Skeletal muscle cell (primary cell): ENCODE results near the gene COPS8.

Experiments
- DNase-seq: peaks from one replicate; pipeline ENCODE4 v3.0.0-alpha.2; 2010; ENCODE audit warnings: low read depth
- H3K4me3 ChIP-seq: 2 replicates; pipeline ENCODE4 v1.5.1; 2011; ENCODE audit warnings: low read depth, mild to moderate bottlenecking, control low read depth, low read length, moderate library complexity

The COPS8 gene

DNA sequence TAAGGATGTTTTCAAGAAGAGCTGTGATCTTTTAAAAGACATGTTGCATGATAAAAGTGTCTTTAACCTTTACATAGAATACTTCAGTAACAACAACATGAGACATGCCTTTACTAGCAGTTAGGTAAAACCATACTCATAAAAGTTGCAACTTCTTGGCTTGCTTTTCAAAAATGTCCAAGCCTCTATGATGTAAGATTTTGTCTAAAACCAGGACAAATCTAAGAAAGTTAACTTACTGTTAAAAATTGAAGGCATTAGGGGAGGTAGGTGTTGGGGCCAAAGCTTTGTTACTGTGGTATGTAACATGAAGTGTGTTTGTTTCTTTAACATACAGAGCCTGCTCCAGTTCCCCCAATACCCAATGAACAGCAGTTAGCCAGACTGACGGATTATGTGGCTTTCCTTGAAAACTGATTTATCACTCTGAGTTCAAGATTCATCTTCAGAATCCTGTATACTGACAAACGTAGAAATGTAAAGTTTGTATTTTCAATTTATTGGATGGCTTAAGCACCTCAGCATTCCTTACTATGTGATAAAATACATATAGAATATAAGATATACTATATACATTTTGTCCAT is 11.7 kb downstream of the COPS8 start:
- peak; percentile 43 for DNase-seq
- no peak overlapping the region for H3K4me3 ChIP-seq

DNA sequence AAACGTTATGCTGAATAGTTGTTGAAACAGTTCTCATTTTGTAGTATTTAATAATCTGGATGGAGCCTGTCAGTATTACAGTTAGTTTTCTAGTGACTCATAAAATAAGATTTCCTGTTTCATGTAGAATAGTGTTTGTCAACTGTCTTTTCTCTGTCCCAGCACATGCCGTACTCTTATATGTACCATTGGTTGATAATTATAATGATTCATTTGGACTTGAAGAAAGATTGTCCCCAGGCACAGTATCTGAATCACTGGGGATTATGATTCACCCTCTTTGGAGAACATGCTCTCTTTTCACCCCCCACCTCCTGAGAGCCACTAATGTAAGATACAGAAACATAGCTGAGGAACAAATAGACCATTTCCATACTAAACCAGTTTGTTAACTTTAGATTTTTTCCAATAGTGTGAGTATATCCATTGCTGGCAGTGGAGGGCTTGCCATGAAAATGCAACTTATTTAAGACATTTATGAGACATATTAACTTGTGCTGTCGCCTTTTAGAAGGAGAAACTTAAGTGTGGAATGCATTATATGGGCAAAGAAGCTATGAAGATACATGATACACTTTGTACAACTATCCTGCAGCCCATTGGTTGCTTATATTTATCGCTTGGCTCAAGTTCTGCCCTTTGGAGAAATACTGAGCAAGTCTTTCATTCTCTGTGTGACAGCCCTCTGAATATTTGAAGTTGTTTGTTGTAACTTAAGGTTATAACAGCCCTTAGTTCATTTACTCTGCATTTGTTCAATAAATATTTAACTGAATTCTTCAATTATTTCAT is 12.4 kb downstream of the COPS8 start:
- H3K4me3 ChIP-seq, result no peak overlapping the region
- DNase-seq, result peak; percentile 98

DNA sequence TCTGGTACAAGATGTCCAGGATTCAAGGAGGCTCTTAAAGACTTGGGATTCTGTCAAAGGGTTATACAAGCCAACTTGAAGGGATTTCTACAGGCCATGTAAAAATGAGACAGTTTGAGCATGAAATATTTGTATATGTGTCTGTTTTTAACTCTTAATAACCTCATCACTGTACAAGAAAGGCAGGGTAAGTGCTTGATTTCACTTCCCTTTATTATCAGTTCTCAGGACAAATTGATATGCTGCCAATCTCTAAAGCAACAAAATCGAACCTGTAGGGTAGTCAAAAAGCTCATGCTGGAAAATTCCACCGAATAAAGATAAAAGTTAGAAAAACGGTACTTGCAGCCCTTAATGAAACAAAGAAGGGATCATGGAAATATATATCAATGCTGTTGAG is 14.1 kb downstream of the COPS8 start:
- H3K4me3 ChIP-seq, result no peak overlapping the region
- DNase-seq, result no peak

DNA sequence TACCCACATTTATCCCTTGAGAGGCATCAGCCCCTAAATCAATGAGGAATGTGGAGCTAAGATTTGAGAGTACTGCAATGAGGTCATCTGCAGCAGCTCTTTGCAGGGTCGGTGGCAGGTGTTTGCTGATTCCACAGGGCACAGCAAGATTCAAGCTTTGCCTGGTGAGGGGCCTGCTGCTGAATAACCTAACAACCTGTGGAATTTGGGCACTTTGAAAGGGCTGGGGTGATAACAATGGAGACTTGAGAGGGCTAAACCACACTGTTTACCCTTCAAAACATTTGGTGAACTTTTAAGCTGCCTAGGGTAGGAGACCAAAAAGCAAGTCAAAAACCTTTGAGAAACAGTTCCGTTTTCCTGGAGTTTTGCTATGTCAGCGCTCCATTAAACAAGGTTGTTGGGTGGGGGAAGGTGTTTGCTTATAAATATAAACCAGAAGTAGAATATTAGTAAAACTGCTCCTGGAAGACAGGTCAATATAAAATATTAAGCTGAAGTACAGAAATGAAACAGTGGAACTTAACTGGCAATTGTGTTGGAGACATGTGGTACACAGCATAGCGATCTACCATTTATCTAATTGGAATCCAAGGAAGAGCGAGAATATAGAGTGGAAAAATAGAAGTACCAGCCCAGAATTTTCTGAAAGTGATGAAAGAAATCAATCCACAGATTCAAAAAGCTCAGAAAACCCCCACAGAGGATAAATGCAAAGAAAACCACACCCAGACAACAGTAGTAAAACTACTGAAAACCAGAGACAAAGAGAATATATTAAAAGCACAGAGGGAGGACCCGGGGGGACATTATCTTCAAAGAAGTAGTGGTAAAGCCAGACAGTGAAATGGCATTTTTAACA is 15.7 kb downstream of the COPS8 start:
- H3K4me3 ChIP-seq, result no peak overlapping the region
- no peak for DNase-seq

DNA sequence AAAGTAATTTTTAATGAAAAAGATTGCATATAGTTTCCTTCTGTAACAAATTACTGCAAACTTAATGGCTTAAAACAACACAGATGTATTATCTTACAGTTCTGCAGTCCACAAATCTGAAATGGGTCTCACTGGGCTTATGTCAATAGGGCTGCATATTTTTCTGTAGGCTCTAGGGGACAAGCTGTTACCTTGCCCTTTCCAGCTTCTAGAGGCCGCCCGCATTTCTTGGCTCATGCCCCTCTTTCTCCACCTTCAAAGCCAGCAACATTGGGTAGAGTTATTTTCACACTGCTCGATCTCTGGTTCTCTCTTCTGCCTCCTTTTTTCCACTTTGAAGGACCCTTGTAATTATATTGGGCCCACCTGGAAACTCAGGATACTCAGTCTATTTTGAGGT is 16.7 kb downstream of the COPS8 start:
- DNase-seq, result no peak

DNA sequence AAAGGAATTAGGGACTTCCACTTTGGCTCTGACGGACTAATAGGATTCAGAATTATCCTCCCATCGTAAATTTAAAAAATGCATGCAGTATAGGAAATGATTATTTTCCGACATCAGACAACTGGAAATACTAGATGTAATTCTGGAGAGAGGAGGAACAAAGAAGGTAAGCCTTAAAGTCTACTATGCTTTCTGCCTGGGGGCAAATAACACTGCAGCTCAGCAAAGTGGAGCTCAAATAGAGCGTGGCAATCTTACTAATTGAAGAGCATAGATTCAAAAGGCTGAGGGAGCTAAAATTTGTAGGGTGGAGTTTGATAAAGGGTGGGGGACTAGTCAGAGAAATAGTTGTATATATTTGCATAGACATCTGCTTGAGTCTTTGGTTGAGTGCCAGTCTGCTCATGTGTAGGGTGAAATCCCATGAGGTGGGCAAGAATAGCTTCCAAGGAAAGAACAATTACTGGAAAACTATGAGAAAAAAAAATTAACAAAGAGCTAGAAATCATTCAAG is 23.8 kb downstream of the COPS8 start:
- no peak overlapping the region for H3K4me3 ChIP-seq

More for the DNA sequence above, 16.7 kb downstream of the COPS8 start:
- no peak overlapping the region for H3K4me3 ChIP-seq

DNA sequence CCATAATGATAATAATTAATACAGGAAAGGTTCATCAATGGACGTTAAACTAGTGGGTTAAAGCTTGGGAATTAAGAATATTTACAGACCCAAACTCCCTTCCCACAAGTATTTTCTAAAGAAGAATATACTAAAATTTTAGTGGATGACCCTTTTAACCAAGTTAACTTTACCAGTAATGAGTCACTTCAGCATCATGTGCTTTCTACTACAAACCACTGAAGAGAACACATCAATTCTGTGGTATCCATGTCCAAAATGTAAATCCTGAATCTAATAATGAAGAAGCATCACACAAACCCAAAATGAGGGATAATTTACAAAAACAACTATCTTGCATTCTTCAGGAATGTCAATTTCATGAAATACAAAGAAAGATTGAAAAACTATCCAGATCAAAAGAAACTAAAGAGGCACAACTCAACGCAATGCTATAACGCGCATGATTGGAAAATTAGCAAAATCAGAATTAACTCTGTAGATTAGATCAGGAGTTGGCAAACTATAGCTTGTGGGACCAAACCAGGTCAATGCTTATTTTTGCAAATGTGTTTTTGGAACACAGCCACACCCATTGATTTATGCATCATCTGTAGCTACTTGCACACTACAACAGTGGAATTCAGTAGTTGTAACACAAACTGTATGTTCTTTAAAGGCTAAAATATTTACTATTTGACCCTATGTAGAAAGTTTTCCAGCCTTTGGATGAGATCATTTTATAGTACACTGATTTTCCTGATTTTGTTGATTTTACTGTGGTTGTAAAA is 27.5 kb downstream of the COPS8 start:
- no peak for DNase-seq
- H3K4me3 ChIP-seq, result no peak overlapping the region

More for the DNA sequence above, 23.8 kb downstream of the COPS8 start:
- no peak for DNase-seq

DNA sequence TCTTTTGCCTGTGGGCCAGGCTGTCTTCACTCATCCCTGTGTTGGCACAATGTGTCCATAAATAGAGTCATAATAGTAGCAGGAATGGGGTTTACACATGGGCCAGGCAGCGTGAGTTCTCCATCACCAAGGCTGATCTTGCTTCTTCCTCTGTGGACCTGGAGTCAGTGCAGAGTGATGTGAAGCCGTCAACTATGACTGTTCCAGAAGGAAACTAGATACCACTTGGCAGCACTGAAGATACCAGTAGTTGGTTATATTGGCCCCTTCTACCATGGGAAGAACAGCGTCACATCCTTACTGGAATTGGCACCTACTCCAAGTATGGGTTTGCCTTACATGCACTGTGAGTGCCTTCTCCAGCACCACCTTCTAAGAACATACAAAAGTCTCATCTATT is 30.2 kb downstream of the COPS8 start:
- no peak overlapping the region for H3K4me3 ChIP-seq
- DNase-seq, result no peak

DNA sequence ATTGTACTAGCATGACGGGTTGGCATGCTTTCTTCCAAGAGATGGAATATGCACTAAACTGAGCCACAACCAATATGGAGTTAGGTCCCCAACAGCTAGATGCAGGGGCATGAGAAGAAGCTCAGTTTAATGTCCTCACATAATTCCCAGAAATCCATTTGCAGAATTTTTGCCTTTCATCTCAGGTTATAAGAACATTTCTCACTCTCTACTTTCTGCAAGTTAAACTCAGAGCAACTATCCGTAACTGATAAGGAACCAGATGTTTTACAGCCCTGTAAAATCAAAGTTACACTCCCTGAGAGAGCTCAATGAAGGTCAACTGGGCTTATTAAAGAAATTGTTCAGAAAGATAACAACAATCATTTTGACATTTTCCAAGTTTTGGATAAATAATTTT is 30.7 kb downstream of the COPS8 start:
- no peak for DNase-seq
- H3K4me3 ChIP-seq, result no peak overlapping the region

DNA sequence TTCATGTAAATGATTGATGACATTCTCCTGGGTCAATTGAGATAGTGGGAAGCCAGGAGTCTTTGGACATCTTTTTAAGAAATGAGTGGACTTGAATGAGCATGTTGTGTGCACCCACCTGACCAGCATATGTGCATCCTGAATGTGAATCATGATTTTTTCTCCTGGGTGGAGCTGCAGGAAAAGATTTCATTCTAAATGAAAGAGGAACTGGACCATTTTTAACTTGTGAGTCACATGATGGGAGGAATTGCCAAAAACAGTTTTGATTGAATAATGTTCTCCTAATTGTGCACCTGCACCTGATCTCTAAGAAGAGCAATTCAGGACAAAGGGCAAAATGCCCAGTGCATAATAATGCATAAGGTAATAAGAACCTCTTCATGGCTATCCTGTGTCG is 32.3 kb downstream of the COPS8 start:
- no peak for DNase-seq

DNA sequence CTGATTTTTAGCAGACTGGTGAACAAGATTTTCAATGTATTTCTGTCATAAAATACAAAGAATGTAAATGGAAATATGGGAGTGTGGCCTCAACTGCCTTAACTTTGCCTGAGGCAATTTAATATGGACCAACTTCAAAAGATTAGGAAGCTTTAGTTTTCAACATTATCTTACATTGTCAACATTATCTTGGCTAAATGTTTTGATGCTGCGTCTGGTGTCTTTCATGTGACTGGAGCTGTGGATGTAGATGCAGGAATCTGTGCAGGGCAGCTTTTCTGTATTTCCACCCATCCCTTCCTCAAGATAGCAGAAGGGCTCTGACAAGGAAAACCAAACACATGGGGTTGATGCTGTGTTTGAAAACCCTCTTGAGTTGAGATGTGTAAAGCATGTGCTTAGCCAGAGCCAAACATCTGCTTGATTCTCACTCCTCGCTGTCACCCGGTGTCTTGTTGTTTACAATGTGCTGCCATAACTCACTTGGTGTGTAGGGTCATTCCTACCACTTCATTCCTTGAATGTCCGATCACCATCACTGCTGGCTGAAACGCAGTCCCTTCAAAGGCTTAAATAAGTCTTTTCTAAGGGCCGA is 33.0 kb downstream of the COPS8 start:
- DNase-seq, result no peak
- no peak overlapping the region for H3K4me3 ChIP-seq

More for the DNA sequence above, 32.3 kb downstream of the COPS8 start:
- H3K4me3 ChIP-seq, result no peak overlapping the region

DNA sequence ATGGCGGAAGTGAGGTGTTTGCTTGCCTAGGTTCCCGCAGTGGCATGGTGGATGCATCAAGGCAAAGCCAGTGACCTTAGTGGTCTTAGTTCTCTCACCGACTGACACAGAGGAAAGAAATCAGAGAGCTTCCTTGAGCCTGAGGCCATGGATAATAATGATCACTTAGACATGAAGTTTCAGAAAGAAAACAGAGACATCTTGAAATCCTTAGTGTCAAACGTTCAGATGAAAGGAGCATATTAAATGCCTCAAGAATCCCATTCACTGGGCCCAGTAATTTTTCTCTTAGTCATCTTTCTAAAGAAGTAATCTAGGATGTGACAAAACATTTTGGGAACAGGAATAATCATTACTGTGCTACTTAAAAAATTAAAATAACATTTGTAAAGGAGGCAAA is 35.2 kb downstream of the COPS8 start:
- no peak for DNase-seq
- no peak overlapping the region for H3K4me3 ChIP-seq

DNA sequence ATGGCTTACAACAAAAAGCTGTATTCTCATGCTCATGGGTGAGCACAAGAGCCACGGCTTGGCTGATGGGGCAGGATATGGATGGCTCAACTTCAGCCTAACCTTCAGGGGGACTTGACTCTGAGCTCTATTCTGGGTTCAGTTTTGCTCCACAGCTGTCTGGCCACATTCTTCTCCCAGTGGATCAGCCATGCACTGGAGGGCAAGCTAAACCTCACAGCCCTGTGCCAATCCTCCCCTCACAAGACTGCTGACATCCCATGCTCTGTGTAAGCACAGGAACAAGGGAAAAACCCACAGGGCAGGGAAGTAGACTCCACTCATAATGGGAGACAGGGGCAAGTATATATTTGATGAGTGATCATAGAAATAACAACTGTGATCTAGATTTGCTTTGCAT is 35.6 kb downstream of the COPS8 start:
- DNase-seq, result no peak
- no peak overlapping the region for H3K4me3 ChIP-seq

DNA sequence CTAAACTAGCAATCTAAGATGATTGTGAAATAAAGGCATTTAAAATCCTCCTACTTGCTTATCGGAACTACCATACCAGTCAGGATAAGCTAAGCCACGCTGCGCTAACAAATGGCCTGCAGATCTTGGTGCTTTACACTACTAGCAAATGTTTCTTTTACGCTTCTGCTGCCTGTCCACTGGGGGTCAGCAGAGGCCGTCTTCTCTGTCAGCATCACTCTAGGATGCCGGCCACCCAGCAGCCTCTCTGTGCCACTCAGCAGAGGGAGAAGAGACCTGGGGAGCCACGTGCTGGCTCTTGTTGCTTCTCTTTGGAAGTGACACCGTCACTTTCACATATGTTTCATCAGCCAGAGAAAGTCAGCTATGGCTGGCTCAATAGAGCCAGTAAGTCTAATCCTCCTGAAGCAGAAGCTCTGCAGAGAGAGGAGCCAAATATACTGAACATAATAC is 36.6 kb downstream of the COPS8 start:
- no peak for DNase-seq

DNA sequence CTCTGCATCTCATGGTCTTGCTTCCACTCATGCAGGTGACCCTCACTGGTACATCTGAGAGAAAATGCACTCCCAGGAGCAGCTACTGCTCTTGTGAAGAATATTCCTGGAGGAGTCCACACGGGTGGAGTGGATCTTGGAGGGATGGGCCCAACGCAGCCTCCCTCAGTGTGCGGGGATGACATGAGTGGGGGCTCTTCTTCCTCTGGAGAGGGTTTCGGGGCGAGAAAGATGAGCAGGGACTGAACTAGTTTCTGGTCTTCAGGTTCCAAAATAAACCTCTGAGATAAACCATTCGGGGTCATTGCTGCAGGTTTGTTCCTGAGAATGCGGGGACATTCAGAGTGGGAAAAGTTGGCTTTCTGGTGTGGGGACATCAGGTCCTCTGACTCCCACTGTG is 39.1 kb downstream of the COPS8 start:
- DNase-seq, result no peak
- H3K4me3 ChIP-seq, result no peak overlapping the region

More for the DNA sequence above, 36.6 kb downstream of the COPS8 start:
- H3K4me3 ChIP-seq, result no peak overlapping the region

DNA sequence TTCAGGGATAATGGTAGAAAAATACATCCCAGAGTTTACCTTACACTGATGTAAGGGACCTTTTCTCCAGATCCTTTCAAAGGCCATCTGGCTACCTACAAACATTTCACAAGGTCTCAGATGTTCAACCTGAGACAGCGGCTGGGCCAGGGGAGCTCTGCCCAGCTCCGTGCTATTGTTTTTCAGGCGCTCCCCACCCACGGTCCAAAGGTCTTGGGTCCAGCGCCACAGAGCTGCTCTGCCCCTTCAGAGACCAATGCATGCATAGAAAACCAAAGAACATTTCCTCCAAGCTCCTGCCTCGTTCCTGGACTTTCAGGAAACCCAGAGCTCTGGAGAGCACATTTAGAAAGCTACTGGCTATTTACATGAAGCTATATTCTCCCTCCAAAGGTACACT is 40.3 kb downstream of the COPS8 start:
- no peak overlapping the region for H3K4me3 ChIP-seq
- no peak for DNase-seq

DNA sequence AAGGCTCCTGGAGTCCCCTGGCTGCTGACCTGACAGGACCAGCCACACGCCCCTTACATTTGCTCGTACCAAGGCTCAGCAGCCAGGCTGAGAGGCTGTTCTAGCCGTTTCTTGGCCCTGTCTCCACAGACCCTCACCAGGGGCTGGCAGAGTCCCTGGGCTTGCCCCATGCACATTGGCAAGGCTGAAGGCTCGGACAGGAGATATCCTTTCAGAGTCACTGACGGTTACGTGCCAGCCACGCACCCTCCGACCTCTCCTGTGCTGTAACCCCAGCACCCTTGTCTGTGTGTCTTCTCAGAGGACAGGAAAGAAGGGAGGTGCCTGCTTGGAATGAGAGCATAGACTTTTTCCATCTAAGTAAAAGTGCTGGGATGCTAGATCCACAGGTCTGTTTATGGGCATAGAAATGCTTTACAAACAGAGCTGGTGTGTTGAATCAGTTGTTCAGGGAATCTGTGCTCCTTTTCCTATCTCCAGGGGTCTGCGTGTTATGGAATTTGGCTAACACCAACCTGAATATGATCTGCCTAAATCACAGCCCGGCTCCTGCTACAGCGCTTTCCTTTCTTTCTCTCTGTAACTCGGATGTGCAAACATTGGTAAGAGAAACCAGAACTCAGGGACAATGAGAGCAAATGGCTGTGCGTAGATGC is 41.0 kb downstream of the COPS8 start:
- H3K4me3 ChIP-seq, result no peak overlapping the region
- no peak for DNase-seq

DNA sequence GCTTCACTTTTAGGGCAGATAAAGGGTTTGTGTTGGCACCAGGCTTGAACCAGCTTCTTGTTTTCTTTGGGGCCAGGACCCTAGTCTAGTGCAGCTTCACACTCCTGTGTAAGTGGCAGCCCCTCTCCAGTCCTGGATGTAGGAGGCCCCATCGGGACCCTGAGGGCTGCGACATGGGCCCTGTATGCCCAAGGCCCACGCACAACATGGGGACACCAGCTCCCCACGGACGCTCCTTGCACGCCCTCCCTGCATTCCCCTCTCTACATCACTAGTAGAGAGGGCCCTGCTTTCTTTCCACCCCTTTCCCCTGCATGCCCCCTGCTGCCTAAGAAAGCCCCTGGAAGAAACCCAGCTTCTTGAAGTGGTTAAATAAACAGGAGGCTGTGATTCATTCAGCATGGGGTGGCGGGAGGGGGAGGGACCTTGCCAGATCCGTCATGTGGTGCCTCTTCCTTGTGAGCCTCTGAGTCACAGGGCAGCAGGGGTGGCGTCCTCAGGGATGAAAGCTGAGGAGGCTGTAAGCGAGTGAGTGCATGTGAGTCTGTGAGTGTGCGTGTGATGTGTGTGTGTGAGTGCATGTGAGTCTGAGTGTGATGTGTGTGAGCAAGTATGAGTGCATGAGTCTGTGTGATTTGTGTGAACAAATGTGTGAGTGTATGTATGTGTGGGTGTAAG is 42.5 kb downstream of the COPS8 start:
- no peak overlapping the region for H3K4me3 ChIP-seq
- DNase-seq, result peak; percentile 99
